ENCODE data around the gene COMMD4.

- TF ChIP-seq CTCF (IDR thresholded peaks at IDR 0.05) (no peak), POLR2A (IDR thresholded peaks at IDR 0.05) (no peak), POLR2AphosphoS5 (IDR thresholded peaks at IDR 0.05) (no peak)
These were observed 8.9 kb upstream of the COMMD4 start for GRCh38 chr15:75327005-75327404.
